ENCODE data around the gene GNLY.

GRCh38 chr2:85708641-85709040 lies 14.5 kb downstream of the GNLY start:
- no peak for TF ChIP-seq ZNF565 (CRISPR knock-in tag; conservative IDR thresholded peaks at IDR 0.05; ENCODE audit: low read depth)
- TF ChIP-seq CSRNP3 (CRISPR knock-in tag; IDR thresholded peaks at IDR 0.05): no peak
- TF ChIP-seq BACH2 (CRISPR knock-in tag; IDR thresholded peaks at IDR 0.05; ENCODE audit: borderline replicate concordance): no peak
- TF ChIP-seq ZNF70 (CRISPR knock-in tag; IDR thresholded peaks at IDR 0.05): no peak
- no peak for TF ChIP-seq OSR1 (CRISPR knock-in tag; IDR thresholded peaks at IDR 0.05)
- no peak for TF ChIP-seq ARNTL (CRISPR knock-in tag; IDR thresholded peaks at IDR 0.05; ENCODE audit: borderline replicate concordance, low read depth)
- TF ChIP-seq, protein P1, sequence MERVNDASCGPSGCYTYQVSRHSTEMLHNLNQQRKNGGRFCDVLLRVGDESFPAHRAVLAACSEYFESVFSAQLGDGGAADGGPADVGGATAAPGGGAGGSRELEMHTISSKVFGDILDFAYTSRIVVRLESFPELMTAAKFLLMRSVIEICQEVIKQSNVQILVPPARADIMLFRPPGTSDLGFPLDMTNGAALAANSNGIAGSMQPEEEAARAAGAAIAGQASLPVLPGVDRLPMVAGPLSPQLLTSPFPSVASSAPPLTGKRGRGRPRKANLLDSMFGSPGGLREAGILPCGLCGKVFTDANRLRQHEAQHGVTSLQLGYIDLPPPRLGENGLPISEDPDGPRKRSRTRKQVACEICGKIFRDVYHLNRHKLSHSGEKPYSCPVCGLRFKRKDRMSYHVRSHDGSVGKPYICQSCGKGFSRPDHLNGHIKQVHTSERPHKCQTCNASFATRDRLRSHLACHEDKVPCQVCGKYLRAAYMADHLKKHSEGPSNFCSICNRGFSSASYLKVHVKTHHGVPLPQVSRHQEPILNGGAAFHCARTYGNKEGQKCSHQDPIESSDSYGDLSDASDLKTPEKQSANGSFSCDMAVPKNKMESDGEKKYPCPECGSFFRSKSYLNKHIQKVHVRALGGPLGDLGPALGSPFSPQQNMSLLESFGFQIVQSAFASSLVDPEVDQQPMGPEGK (CRISPR knock-in tag; IDR thresholded peaks at IDR 0.05; ENCODE audit: borderline replicate concordance): no peak
- no peak for TF ChIP-seq ESRRG (CRISPR knock-in tag; IDR thresholded peaks at IDR 0.05)
- no peak for TF ChIP-seq CREB5 (CRISPR knock-in tag; IDR thresholded peaks at IDR 0.05; ENCODE audit: low read depth)
- TF ChIP-seq ZFP30 (CRISPR knock-in tag; IDR thresholded peaks at IDR 0.05): no peak

Measured in SK-N-SH treated with all-trans-retinoic acid at 6 μM for 48 hours (cell line).